ENCODE results near the gene PPP2R2D.

The PPP2R2D gene

DNA sequence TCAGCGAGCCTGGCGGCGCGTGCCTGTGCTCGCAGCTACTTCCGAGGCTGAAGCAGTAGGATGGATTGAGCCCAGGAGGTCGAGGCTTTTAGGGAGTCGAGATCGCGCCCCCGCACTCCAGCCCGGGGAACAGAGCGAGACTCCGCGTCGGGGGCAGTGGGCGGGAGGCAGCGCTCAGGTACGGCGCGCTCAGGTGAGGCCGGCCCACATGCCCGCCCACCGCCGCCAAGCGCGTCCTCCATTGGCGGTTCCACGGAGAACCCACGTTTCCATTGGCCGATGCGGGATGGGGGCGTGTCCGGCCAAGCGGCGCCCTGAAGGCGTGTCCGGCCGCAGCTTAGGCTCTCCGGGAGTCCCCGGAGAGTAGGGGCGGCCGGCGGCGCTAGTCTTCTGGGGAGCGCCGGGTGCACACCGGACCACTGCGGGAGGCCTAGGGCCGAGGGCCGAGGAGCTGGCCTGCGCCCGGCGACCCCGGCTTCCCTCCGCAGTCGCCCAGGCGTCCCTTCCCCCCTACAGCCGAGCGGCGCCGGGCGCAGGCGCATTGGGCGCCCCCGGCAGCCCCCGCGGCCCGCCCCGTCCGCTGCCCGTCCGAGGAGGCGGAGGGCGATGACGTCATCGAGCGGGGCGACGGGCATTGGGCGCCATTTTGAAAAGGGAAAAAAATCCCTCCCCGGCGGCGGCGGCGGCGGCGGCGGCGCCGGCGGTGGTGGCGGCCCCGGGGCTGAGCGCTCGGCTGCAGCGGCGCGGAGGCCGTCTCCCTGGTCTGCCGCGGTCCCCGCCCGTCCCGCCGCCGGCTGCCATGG, at the start of gene PPP2R2D:
Gene PPP2R2D (plus strand): TSS at position 659 of the 803 bp plus-strand sequence. CDS start 141 bp downstream, at position 800.
- DNase-seq (ENCODE audit: low spot score) (peak; percentile 96), FAIRE-seq (no peak)

DNA sequence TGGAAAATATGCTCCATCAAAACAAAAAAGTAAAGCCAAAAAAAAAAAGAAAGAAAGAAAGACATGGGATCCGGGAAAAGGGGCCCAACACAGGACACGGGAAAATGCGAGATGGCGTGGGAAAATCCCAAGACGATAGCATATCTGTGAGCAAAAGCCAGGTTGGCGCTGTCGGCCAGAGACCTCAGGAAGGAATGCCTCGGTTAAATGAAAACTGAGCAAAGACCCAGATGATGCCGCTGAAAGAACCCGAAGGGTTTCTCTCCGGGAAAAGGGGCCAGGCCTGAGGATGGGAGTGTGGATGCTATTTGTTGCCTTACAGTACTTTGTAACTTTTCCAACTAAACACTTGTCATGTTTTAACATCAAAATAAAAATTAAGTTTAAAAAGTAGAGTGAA, 49.5 kb upstream of the PPP2R2D start:
- DNase-seq (ENCODE audit: low spot score), result no peak

DNA sequence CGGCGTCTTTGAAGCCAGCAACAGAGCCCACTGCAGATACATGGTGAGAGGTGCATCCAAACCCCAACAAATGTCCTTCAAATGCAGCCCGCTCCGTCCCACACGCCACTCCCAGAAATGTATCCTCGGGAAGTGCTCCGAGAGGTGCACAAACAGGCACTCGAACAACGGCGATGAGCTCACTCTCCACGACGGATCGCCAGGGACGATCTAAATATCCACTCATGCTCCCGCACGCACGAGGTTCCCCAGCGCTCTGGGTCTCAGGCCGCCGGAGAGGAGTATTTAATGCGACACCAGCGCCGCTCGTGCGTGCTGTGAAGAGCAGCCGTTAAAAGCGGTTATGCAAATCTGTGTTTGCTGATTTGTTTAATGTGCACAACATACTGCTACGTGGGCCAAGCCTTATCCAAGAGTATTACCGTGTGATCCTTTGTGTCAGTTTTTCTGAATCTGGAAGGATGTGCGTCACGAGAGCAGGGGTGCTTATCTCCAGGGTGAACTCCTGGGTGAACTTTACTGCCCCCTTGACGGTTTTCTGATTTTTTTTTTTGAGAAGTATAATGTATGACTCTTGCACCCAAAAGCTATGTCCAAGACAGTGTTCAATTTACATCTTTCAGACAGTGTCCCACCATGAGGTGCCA, 48.5 kb upstream of the PPP2R2D start:
- no peak for FAIRE-seq
- DNase-seq (ENCODE audit: low spot score), result no peak

More for the DNA sequence above, 49.5 kb upstream of the PPP2R2D start:
- FAIRE-seq, result no peak

- FAIRE-seq (no peak), DNase-seq (ENCODE audit: low spot score) (no peak)
Measured at GRCh38 chr10:131852823-131853609, 47.8 kb upstream of the PPP2R2D start.

GRCh38 chr10:131853610-131853964, 47.2 kb upstream of the PPP2R2D start:
- FAIRE-seq, result no peak
- no peak for DNase-seq (ENCODE audit: low spot score)

GRCh38 chr10:131854579-131855335, 46.1 kb upstream of the PPP2R2D start:
- no peak for FAIRE-seq
- DNase-seq (ENCODE audit: low spot score), result no peak

DNA sequence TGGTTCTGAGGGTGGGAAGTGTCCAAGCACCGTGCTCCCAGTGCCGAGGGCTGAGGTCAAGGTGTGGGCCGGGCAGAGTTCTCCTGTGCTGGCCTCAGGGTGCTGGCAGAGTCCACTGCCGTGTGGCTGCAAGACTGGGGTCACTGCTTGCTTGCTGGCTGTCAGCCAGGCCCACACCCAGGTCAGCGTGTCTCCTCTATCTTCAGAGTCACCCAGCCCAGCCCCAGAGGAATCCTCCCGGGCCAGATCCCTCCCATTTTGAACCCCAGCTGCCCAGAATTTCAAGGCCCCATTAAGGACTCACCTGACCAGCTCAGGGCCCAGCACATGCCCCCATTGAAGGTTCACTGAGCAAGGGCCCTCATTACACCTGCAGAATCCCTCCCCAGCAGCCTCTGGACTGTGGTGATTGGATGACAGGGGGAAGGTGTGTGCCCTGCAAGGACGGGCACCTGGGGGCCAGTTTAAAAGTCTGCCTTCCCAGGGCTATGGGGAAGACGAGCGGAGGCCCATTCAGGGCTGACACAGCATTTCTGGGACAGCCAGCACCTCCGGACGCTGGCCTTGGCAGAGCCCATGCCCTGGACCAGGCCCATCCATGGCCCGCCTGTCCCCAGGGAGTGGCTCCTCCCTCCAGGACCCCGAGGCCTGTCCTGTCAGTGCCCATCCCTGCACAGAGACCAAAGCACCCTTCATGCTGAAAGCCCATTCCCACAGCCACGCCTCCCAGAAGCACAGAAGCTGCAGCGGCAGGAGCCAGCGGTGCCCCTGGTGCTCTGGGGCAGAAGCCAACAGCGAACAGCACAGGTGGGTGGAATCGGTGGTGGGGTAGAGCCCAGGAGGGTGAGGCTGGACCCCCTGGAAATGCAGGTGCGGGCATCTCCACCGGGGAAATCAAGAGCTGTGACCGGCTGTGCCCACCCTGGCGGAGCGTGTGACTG, 45.1 kb upstream of the PPP2R2D start:
- DNase-seq (ENCODE audit: low spot score) (no peak), FAIRE-seq (no peak)

GRCh38 chr10:131856441-131857094, 44.2 kb upstream of the PPP2R2D start:
- FAIRE-seq (no peak), DNase-seq (ENCODE audit: low spot score) (no peak)

DNA sequence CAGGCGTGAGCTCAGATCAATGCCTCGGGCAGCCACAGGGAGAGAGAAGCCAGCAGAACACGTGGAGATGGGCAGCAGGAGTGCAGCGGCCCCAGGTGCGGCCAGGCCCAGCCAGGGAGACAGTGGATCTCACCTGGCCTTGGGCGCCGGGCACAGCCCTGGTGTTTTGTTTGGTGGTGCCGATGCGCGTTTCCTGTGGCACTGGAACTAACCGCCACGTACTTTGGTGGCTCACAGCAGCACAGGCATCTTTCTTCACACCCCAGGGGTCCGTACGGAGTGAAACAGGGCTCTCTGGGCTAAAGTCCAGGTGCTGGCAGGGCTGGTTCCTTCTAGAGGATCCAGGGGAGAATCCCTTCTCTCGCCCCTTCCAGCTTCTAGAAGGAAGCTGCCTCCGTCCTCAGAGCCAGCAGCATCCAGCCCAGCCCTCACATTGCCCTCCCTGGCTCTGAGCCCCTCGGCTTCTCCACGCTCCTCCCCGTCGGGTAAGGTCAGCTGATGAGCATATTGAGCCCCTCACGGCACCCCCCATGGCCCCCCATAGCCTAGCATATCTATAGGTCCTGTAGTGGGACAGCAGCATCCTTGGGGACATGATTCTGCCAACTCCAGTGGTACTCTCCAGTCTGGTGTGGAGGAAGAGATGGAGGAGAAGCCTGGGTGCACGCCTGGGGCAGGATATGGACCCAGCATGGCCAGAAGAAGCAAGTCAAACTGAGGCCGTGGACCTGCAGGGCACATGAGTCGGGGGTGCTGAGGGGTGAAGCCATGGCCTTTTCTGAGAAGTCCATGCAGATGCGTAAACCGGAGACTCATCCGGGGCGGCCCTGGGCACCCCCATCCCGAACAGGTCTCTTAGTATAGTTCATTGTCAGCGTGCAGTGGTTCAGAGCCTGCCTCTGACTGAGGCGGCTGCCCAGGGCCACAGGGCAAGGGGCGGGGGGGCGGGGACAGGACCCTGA, 43.4 kb upstream of the PPP2R2D start:
- FAIRE-seq, result no peak
- DNase-seq (ENCODE audit: low spot score), result no peak

DNA sequence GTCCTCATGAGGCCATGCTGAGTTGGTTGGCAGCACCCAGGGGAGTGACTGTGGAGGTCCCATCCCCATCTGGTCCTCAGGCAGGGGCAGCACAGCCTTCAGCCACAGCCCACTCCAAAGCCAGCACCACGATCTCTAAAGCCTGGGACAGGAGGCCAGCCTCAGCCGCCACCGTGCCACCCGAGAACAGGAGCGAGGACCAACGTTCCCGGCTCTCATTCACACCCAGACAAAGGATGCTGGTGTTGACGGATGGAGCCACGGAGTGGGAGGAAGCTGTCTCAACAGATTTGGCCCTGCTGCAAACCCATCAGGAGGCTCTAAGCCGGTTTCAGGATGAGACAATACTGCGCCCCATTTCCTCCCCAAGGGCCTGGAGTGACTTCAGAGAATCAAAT, 42.7 kb upstream of the PPP2R2D start:
- no peak for FAIRE-seq

DNA sequence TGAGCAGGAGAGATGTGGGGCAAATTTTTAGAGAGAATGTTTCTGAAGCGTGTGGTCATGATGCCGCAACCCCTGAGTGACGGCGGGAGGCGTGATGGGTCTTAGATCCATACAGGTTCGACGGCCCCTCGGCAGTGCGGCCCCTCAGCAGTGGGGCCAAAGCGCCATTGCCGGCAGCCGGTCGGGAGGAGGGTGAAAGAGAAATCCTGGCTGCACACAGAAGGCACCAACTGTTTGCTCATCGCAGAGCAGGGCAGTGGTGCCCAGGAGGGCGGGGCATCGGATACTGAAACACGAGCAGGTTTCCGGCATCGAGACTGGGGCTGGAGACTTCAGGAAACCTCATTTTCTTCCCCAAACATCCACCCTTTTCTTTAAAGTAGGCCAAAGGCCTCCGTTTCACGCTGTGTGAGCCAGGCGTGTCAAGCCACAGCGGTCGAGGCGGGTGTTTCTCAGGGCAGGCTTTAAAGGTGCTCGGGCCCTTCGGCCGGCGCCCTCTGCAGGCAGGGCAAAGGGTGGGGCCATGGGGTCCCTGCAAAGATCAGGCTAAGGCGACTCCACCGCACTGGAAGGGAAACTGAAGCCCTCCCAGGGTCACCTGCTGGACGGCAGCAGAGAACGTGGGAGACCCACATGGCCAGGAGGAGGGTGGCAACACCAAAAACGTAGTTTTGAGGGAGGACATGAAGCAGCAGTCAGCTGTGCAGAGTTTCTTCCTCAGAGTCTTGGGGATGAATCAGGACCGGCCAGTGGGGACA, 42.0 kb upstream of the PPP2R2D start:
- no peak for FAIRE-seq
- DNase-seq (ENCODE audit: low spot score), result no peak

More for the DNA sequence above, 42.7 kb upstream of the PPP2R2D start:
- no peak for DNase-seq (ENCODE audit: low spot score)

DNA sequence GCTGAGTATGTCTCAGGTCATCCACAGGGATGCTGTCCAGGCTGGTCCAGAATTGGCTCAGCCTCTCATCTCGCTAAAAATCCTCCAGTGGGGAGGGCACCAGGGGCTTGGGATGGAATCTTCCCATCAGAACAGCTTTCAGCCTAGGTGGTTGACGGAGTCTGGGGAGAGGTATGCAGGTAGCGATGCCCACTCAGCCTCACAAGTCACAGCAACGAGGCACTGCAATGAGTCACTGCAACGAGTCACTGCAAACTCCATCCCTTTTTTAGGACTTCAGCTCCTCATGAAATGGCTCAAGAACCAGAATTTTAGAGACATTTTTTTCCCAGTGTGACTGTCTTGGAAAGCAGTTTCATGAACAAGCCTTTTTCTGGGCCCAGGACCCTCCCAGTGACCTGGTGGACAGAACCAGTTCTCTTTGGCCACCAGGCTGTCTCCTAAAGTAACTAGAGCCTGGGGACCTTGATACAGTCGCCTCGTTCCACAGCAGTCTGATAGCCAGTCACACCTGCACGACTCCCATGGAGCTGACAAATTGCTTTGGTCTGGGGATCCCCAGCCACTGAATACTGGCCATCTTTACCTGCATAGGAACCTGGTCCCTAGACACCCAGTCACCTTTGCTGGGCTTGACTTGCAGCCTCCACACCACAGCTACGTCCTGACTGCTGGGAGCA, 41.3 kb upstream of the PPP2R2D start:
- FAIRE-seq (no peak), DNase-seq (ENCODE audit: low spot score) (no peak)

- no peak for FAIRE-seq
- no peak for DNase-seq (ENCODE audit: low spot score)
Measured at GRCh38 chr10:131860311-131860710, 40.5 kb upstream of the PPP2R2D start.

GRCh38 chr10:131860806-131861440, 39.9 kb upstream of the PPP2R2D start:
- FAIRE-seq (no peak), DNase-seq (ENCODE audit: low spot score) (no peak)

DNA sequence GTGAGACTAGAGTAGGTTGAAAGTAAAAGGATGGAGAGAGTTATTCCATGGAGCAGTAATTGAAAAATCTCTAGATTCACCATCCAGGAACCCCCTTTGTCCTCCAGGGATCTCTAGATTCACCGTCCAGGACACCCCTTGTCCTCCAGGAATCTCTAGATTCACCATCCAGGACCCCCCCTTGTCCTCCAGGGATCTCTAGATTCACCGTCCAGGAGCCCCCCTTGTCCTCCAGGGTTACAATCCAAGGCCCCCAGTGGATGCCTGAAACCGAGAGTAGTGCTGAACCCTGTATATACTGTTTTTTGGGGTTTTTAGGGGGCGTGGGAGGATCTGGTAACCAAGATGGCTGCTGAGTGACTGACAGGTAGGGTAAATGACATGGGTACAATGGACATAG, 38.3 kb upstream of the PPP2R2D start:
- no peak for DNase-seq (ENCODE audit: low spot score)
- FAIRE-seq, result no peak

DNA sequence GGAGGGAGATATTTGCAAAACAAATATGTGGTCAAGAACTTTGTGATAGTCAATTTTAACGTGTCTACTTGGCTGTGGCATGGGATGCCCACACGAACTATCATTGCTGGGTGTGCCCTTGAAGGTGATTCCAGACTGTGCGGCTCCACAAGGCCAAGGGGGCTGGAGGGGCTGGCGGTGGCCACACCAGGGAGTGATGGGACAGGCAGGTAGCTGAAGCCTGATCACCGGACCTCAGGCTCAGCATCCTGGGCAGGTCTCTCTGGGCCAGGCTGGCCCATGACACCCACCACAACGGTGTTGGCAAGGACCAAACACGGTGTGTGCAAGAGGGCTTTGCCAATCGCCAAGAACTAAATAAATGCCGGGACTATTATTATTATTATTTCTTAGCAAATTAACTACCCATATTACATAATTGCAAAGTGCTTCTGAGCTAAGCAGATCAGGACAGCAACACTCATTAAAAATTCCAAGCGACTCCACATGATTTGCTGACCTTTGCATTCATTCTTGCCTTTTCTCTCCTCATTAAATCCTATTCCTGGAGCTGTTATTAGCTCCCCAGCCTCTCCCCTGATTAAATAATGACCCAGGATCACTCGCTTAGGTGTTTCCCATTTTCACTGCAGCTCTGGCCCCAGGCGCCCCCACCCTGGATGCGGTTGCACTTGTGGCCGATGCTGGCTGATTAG, 35.4 kb upstream of the PPP2R2D start:
- FAIRE-seq, result no peak
- DNase-seq (ENCODE audit: low spot score), result no peak
